T-helper 1 cell treated with Interleukin-12 subunit alpha and Interleukin-12 subunit beta and Interleukin-4 antibody, amounts not matched to agents 30 μg/mL and 1 μg/mL, for 36 hours (primary cell): ENCODE results near the gene ORMDL1.

ENCODE experiments used
- H3K27ac Mint-ChIP-seq: one replicate; pipeline ENCODE4 v1.8.0; 2021; ENCODE audit warnings: mild to moderate bottlenecking, mixed read lengths
- H3K27me3 Mint-ChIP-seq: one replicate; pipeline ENCODE4 v1.8.0; 2021; ENCODE audit warnings: low read depth, mixed read lengths
- H3K36me3 Mint-ChIP-seq: one replicate; pipeline ENCODE4 v1.8.0; 2021; ENCODE audit warnings: low read depth, mixed read lengths
- H3K4me1 Mint-ChIP-seq: one replicate; pipeline ENCODE4 v1.8.0; 2021; ENCODE audit warnings: low read depth, mixed read lengths
- H3K4me3 Mint-ChIP-seq: one replicate; pipeline ENCODE4 v1.8.0; 2021; ENCODE audit warnings: mild to moderate bottlenecking, moderate library complexity, mixed read lengths
- H3K9me3 Mint-ChIP-seq: one replicate; pipeline ENCODE4 v1.8.0; 2021; ENCODE audit warnings: mixed read lengths

Gene ORMDL1

DNA sequence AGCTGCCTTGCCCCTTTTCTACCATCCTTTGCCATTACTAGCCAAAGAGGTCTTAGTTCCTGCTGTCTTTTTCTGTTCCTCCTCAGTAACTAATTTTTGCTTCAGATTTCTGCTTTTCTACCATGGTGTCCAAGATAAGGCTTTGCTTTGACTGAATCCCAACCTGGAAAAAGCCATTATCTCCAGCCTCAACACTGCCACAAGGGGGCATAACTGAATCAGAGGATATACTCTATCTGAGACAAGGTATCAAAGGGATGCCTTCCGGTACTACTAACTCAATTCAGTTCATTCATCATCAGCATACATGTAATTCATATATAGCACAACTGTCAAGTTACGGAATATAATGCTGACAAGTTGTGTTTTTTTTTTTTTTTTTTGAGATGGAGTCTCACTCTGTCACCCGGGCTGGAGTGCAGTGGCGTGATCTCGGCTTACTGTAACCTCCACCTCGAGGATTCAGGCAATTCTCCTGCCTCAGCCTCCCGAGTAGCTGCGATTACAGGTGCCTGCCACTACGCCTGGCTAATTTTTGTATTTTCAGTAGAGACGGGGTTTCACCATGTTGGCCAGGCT is 33.0 kb downstream of the ORMDL1 start:
- Mint-ChIP-seq H3K4me1 (peaks cover 2% of the 10 kb centered on the region), H3K4me3 (no peak overlapping the region), H3K27ac (no peak overlapping the region), H3K27me3 (no peaks in the 10 kb centered on the region), H3K36me3 (peaks cover 5% of the 10 kb centered on the region), H3K9me3 (no peaks in the 10 kb centered on the region)

- Mint-ChIP-seq H3K9me3 (no peaks in the 10 kb centered on the region), H3K4me3 (no peak overlapping the region), H3K4me1 (no peaks in the 10 kb centered on the region), H3K27ac (no peak overlapping the region), H3K36me3 (no peaks in the 10 kb centered on the region), H3K27me3 (no peaks in the 10 kb centered on the region)
These were observed 54.7 kb downstream of the ORMDL1 start for GRCh38 chr2:189729430-189729829.

DNA sequence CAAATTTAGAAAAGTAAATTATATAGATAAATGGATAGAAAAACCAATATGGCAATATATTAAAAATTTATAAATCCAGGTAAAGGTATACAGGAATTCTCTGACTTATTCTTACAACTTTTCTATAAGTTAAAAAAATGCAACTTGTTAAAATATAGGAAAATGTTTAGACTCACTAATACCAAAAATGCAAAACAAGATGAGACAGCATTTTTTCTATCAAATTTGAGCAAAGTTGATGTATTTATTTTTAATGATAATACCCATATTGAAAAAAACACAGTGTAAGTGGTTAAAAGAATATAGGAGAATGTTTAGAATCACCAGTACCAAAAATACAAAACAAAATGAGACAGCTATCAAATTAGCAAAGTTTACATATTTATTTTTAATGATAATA is 57.3 kb downstream of the ORMDL1 start:
- H3K36me3 Mint-ChIP-seq = no peaks in the 10 kb centered on the region
- no peaks in the 10 kb centered on the region for H3K27me3 Mint-ChIP-seq
- no peak overlapping the region for H3K4me3 Mint-ChIP-seq
- H3K27ac Mint-ChIP-seq = no peak overlapping the region
- peaks cover 2% of the 10 kb centered on the region for H3K4me1 Mint-ChIP-seq
- no peaks in the 10 kb centered on the region for H3K9me3 Mint-ChIP-seq

DNA sequence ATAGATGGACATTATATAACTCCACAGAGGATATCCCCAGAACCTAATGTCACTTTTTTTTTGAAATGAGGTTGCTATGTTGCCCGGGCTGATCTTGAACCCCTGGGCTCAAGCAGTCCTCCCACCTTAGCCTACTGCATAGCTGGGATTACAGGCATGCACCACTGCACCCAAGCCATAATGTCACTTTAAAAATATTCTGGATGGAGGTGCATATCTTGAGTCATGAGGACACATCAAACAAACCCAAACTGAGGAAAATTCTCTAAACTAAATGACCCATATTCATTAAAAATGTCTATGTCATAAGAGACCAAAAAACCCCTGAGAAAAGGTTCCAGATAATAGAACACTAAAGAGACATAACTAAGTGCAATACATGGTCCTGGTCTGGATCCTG is 57.9 kb downstream of the ORMDL1 start:
- no peak overlapping the region for H3K4me3 Mint-ChIP-seq
- H3K27ac Mint-ChIP-seq = no peak overlapping the region
- peaks cover 2% of the 10 kb centered on the region for H3K4me1 Mint-ChIP-seq
- no peaks in the 10 kb centered on the region for H3K9me3 Mint-ChIP-seq
- no peaks in the 10 kb centered on the region for H3K36me3 Mint-ChIP-seq
- no peaks in the 10 kb centered on the region for H3K27me3 Mint-ChIP-seq

- H3K27me3 Mint-ChIP-seq = no peaks in the 10 kb centered on the region
- no peak overlapping the region for H3K27ac Mint-ChIP-seq
- H3K36me3 Mint-ChIP-seq = no peaks in the 10 kb centered on the region
- peaks cover 2% of the 10 kb centered on the region for H3K4me1 Mint-ChIP-seq
- no peak overlapping the region for H3K4me3 Mint-ChIP-seq
- no peaks in the 10 kb centered on the region for H3K9me3 Mint-ChIP-seq
These were observed 60.9 kb downstream of the ORMDL1 start for GRCh38 chr2:189723192-189723591.
